ENCODE measurements around the gene POU3F1.

DNA sequence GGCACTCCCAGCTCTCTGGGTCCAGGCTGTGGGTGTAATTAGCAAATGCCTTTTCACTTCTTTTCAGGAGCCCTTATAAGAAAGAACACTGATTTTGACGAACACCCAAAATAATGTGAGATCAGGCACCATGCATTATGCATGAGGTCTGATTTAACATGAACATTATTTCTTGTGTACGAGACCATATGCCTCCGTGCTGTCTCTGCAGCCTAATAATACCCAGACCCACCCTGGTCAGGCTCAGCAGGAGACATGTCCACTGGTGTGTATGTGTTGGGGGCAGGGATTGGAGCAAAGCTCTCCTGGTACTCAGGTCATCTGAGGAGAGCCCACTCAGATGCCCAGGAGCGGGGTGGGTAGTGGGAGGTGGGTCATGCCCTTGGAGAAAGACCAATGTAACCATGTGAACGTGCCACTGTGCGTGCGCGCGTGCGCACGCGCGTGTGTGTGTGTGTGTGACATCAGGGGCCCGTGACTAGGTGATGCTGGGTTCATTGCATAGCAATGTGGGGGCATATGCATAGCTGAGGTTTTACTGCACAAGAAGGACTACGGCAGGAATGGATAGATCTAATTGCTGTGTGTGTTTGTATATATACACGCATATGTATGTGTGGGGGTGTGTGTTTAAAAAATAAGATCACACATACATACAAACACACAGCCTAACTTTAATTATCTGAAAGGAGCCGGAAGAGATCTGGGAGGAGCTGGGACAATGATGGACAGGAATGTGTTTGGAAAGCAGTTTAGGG, 7.1 kb downstream of the POU3F1 start:
- TF ChIP-seq, protein P1, sequence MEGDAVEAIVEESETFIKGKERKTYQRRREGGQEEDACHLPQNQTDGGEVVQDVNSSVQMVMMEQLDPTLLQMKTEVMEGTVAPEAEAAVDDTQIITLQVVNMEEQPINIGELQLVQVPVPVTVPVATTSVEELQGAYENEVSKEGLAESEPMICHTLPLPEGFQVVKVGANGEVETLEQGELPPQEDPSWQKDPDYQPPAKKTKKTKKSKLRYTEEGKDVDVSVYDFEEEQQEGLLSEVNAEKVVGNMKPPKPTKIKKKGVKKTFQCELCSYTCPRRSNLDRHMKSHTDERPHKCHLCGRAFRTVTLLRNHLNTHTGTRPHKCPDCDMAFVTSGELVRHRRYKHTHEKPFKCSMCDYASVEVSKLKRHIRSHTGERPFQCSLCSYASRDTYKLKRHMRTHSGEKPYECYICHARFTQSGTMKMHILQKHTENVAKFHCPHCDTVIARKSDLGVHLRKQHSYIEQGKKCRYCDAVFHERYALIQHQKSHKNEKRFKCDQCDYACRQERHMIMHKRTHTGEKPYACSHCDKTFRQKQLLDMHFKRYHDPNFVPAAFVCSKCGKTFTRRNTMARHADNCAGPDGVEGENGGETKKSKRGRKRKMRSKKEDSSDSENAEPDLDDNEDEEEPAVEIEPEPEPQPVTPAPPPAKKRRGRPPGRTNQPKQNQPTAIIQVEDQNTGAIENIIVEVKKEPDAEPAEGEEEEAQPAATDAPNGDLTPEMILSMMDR (IDR thresholded peaks at IDR 0.05; ENCODE audit: low read length): no peak
- no peak for TF ChIP-seq EZH2 (optimal IDR thresholded peaks at IDR 0.05; ENCODE audit: low read depth, low read length)
